Activated T-cell treated with anti-CD3 and anti-CD28 coated beads for 48 hours (primary cell): Measurements from ENCODE around the gene PEX5.

Source experiments
- DNase-seq: peaks from one replicate; pipeline ENCODE4 v3.0.0-alpha.2; 2020; ENCODE audit warnings: low read depth

Gene PEX5

DNA sequence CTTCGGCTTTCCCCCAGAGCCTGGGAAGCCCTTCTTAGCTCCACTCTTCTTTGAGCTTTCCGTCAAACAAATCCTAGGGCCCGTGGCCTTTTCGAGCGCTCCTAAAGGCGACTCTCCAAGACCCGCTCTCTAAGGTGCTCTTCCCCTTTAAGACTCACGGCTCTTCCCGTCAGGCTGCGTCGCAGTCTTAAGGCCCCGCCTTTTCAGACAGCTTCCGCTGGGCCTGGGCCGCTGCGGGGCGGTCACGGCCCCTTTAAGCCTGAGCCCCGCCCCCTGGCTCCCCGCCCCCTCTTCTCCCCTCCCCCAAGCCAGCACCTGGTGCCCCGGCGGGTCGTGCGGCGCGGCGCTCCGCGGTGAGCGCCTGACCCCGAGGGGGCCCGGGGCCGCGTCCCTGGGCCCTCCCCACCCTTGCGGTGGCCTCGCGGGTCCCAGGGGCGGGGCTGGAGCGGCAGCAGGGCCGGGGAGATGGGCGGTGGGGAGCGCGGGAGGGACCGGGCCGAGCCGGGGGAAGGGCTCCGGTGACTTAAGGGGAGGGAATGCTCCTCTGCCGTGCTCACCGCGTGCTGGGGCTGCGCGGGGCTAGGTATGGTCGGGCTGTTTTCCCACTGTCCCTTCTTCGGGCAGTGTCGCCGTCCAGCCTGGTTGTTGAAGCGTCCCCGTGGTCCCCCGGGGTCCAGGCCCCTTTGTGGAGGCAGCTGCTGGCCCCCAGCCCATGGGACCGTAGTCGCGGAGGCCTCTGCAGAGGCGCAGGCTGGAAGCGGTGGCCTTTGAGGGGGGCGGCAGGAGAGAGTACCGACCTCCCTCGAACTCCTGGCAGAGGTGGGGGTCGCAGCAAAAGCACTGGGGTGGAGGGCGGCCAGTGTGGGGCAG, at the start of gene PEX5:
Gene PEX5 (plus strand): TSS at position 289 of the 870 bp plus-strand sequence. CDS start 692 bp downstream, outside the sequence.
- DNase-seq: peak; percentile 82

DNA sequence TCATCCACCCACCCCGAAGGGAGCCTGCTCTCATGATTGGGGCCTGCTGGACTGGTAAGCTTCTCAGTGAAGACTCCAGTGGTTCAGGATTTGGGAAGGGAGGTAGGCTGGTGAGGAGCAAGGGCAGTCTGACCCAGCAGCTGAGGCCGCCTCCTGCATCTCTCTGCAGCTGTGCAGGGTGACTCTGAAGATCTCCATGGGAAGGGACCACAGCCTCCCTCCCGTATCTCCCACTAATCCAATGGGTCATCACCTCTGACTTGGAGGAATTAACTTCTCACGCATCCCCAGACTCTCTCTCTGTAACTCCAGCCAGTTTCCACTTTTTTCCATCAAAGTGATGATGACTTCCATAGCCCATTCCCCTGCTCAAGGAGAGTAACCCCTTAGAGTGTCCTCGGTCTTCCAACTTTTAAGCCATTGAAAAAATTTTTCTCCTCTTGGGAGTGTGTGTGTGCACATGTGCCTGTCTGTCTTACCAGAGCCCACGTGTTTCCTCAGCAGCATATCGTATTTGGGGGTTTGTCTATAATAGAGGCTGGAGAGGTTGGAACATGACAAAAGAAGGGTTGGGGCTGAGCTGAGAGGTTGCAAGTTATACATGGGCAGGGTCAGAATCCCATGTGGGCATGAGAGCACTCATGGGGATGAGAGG, 48.0 kb upstream of the PEX5 start:
- no peak for DNase-seq

- DNase-seq: peak; percentile 44
Observed at GRCh38 chr12:7142056-7142644, 47.3 kb upstream of the PEX5 start.

GRCh38 chr12:7142809-7143465, 46.5 kb upstream of the PEX5 start:
- DNase-seq: no peak

GRCh38 chr12:7143564-7143963, 45.9 kb upstream of the PEX5 start:
- no peak for DNase-seq

DNA sequence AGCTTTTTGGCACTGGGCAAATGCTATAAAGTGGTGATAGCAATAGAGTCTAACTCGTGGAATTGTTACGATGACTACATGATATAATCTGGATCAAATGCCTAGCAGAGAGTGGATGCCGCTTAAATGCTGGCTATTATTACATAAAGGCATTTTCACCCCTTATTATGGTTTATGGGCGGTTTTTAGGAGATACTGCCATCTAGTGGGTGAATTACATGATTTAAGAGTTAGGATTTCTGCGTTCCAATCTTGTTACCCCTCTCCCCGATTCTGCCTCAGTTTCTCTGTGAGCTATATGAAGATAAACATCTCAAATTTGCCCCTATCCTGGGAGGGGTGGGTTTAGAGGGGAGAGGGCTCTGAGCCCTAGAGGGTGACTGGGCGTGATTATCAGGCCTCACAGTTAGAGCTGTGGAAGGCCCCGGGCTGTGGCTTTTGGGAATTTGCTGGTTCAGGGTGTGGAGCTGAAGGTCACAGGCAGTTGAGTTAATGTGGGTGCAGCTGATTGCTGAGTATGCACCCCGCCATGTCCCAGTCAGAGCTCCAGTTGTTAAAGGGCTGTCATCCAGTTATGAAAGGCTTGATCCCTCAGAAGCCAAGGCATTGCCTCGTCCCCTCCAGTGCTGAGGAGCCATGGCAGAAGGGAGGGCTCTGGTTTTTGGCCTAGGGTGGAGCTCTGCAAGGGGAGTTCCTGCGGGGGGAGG, 44.9 kb upstream of the PEX5 start:
- DNase-seq: no peak

DNA sequence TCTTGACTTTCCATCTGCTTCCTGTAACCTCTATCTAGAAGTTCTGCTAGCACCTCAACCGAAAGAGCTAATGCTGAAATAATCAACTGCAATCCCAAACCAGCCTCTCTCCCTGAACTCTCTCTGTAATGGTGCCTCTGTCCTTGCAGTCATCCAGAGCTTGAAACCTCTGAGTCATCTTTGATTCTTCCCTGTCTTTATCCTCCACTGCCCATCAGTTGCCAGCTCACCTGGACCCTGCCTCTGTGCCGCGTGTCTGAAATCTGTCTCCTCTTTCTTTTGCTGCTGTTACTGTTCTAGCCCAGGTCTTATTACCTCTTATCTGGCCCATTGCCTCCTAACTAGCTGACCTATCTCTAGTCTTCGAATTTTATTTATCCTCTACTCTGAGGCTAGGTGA, 43.8 kb upstream of the PEX5 start:
- DNase-seq: no peak

- no peak for DNase-seq
Observed at GRCh38 chr12:7146228-7146627, 43.3 kb upstream of the PEX5 start.

DNA sequence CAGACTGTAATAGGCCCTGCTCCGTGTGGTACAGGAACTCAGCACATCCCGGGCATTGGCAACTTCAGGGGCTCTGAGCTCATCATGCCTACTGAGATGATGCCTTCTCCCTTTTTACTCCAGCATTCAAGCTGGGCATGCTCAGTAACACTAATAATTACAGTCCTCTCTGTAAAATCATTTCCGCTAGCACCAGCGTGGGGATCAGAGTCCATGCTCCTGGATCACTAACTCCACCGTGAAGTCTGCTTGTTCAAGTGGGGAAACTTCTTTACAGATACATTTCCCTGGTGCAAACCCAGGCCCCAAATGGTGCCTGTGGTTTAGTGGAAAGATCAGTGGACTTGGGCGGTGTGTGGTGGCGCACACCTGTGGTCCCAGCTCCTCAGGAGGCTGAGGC, 42.6 kb upstream of the PEX5 start:
- no peak for DNase-seq

GRCh38 chr12:7150356-7150755, 39.1 kb upstream of the PEX5 start:
- DNase-seq: no peak

DNA sequence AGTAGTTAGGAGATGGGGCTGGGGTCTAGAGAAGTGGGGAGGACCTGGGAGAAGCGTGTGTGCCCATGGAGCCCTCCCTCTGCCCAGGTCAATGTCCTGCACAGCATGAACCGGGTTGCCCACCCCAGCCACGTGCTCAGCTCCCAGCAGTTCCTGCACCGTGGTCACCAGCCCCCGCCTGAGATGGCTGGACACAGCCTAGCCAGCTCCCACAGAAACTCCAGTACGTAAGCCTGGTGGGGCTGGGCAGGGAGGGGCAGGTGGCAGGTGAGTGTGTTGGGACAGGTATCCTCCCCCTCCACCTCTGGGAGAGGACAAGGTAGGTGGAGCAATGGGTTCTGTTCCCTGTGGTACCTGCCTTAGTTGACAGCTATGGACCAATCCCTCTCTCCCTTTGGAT, 38.6 kb upstream of the PEX5 start:
- DNase-seq: no peak

DNA sequence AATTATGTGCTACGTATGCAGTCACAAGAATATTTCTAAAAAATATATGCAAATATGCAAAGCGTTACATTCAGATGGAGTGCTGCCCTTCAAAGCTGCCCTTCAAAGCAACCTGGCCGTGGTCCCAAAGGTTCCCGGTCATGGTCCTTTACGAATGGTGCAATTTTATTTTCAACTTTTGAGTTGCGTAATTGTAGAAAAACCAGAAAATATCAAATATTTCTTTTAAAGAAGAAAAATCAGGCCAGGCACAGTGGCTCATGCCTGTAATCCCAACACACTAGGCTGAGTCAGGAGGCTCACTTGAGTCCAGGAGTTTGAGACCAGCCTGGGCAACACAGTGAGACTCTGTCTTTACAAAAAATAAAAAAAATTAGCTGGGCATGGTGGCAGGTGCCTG, 38.0 kb upstream of the PEX5 start:
- no peak for DNase-seq

- no peak for DNase-seq
Observed at GRCh38 chr12:7152818-7153217, 36.7 kb upstream of the PEX5 start.

DNA sequence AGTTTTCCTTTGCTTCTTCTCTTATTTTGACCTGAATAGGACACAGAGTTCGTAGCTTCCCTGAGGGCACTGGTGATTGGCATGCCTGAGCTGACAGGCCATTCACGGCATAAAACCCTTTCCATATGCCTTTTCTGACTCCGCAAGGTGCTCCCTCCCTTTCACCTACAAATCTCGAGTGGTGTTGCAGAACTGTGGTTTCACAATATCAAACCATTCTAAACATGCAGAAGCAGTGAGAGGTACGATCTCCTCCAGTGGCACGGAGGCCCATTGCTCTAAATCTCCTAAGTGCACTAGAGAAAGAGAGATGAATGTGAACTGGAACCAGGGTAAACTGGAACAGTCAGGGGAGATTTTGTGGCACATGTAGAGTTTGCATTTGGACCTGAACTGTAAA, 35.4 kb upstream of the PEX5 start:
- no peak for DNase-seq

- DNase-seq: no peak
Observed at GRCh38 chr12:7154901-7155470, 34.5 kb upstream of the PEX5 start.

DNA sequence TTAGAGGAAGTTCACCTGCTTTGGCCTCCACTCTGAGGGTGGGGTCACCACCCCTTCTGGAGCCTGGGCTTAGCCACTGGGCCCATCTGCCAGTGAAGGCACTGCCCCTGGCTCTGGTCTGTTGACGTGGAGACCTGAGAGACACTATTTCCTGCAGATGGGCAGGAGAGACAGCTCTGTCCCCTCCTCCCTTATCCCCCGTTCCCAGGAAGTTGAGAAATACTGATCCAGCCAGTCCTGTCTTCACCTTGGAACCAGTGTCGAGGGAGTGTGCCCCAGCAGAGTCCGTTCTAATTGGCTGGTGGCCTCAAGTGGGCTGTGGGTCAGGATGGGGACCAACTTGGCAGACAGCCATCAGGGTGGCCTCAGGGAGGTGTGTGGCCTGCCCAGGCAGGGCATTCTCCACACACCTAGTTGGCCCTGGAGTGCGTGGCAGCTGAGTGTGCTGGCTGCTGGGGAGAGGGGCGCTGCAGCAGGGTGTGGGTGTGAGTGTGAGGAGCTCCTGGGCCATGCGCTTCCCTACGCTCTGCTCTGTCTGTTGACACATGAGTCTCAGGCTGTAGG, 33.9 kb upstream of the PEX5 start:
- no peak for DNase-seq

DNA sequence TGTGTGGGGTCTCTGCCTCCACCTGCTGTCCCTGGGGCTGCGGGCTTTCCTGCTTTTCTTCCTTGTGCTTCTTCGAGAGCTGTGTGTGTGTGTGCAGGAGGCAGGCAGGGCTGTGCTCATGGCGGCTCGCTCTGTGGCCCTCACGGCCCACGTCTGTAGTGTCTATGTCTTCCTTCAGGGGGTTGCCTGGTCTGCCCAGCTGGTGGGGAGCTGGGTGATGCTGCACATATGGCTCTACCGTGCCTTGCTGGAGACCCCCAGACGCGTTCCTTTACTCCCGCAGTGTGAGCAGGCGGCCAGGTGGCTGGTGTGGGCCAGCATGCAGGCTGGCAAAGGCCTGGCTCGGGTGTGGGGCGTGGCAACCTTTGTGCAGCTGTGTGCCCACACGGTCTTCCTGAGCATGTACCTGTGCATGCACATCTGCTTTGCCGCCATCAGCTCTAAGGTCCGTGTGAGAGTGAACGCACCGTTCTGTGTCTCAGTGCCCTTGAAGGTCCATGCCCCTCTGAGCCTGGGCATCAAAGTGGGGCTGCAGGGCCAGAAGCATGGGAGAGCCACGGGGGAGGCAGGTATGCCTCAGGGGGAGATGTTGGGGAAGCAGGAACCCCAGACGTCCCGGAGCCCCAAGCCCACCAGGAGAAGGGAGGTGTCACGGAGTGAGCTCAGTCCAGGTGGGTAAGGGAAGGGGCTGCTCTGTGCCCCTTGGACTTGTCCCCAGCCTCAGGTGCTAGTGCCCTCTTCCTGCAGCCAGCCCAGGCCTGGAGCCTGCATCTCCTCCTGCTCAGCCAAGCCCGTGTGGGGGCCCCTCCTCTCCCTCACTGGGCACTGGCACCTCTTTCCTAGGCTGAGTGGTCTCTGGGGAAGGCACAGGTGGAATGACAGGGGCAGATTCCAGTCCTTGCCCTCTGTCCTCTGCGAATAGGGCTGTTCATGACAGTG, 33.0 kb upstream of the PEX5 start:
- no peak for DNase-seq

GRCh38 chr12:7157391-7157790, 32.1 kb upstream of the PEX5 start:
- DNase-seq: no peak

GRCh38 chr12:7158781-7159609, 30.5 kb upstream of the PEX5 start:
- no peak for DNase-seq
